GM12878 (cell line): ENCODE results near the gene PLEKHN1. TPM values are rescaled to one million over a fixed set of nuclear protein-coding genes. Genes with fewer than 3 reads are reported as not detected.

Source experiments
- ATAC-seq: fragments of 200-7000 bp; cut with Tn5 transposase; 3 replicates; pipeline ENCODE4 v1.9.1; 2020; ENCODE audit warnings: mild to moderate bottlenecking, moderate library complexity
- BruUV-seq: library from RNA; stranded (reverse); fragments of 400-500 nt; replicated peaks from 2 replicates; lab custom pipeline; 2021; lab: Mats Ljungman, UMichigan
- CTCF ChIA-PET: fragments of 300-600 bp; sonication (Branson Sonifier 250); formaldehyde crosslinking; extraction: SDS; loops from one replicate; lab custom pipeline; 2021; ENCODE audit warnings: inconsistent platforms; lab: Yijun Ruan, JAX
- POLR2A ChIA-PET: fragments of 350-600 bp; formaldehyde crosslinking; extraction: SDS; loops from one replicate; lab custom pipeline; 2021; ENCODE audit warnings: inconsistent platforms; lab: Charles Lee
- RAD21 ChIA-PET: fragments of 300-600 bp; sonication (Branson Sonifier 250); formaldehyde crosslinking; loops from one replicate; lab custom pipeline; 2023; ENCODE audit warnings: antibody characterized with exemption; ENCODE audit not compliant: unreplicated experiment; lab: Charles Lee
- SMC1A ChIA-PET: fragments of 300-600 bp; sonication (Branson Sonifier 250); formaldehyde crosslinking; loops from one replicate; lab custom pipeline; 2023; ENCODE audit not compliant: unreplicated experiment, uncharacterized antibody; lab: Charles Lee
- DNase-seq: peaks from one replicate; pipeline ENCODE4 v3.0.0-alpha.2; 2011; ENCODE audit warnings: low read depth, low spot score
- FAIRE-seq: peaks from 3 replicates; lab custom pipeline; 2011; peaks lifted over from hg19 to GRCh38; lab: Jason Lieb, UNC
- H2AFZ ChIP-seq: 2 replicates; pipeline ENCODE4 v1.6.0; 2011; ENCODE audit warnings: low read depth, low read length, control low read depth; ENCODE audit not compliant: control insufficient read depth
- H3K27ac ChIP-seq: 2 replicates; pipeline ENCODE4 v1.5.1; 2011; ENCODE audit warnings: control low read depth; ENCODE audit not compliant: control insufficient read depth, insufficient read depth
- H3K27me3 ChIP-seq, 2 experiments: replicated peaks in 1 of 2; 2 replicates each; pipeline versions ENCODE4 v1.6.0 to v1.6.1; 2011; ENCODE audit warnings: low read length in 1 of 2; ENCODE audit not compliant: control insufficient read depth in 2 of 2, insufficient read depth in 2 of 2
- H3K36me3 ChIP-seq, 2 experiments: 2 replicates each; pipeline ENCODE4 v1.5.1; 2011; ENCODE audit warnings: low read length in 1 of 2; ENCODE audit not compliant: control insufficient read depth in 2 of 2, insufficient read depth in 2 of 2
- H3K4me1 ChIP-seq: 2 replicates; pipeline ENCODE4 v1.6.1; 2011; ENCODE audit warnings: mild to moderate bottlenecking, low read length, moderate library complexity, mixed read lengths; ENCODE audit not compliant: control insufficient read depth, insufficient read depth
- H3K4me2 ChIP-seq: 2 replicates; pipeline ENCODE4 v1.6.0; 2011; ENCODE audit warnings: control low read depth; ENCODE audit not compliant: control insufficient read depth, insufficient read depth
- H3K4me3 ChIP-seq: fragments of 200-600 bp; sonication (generic); 2 replicates; pipeline ENCODE4 v1.5.1; 2016
- H3K79me2 ChIP-seq: 2 replicates; pipeline ENCODE4 v1.6.0; 2011; ENCODE audit warnings: low read length; ENCODE audit not compliant: control insufficient read depth, insufficient read depth
- H3K9ac ChIP-seq: 2 replicates; pipeline ENCODE4 v1.8.0; 2011; ENCODE audit warnings: low read length, control low read depth, mixed read lengths; ENCODE audit not compliant: control insufficient read depth, insufficient read depth
- H3K9me3 ChIP-seq: replicated peaks from 3 replicates; pipeline ENCODE4 v1.5.1; 2011; ENCODE audit warnings: mild to moderate bottlenecking, low read length; ENCODE audit not compliant: control insufficient read depth, insufficient read depth
- H4K20me1 ChIP-seq: 2 replicates; pipeline ENCODE4 v1.6.0; 2011; ENCODE audit not compliant: control insufficient read depth, insufficient read depth
- SMARCA5 ChIP-seq: fragments of 450-650 bp; IDR thresholded peaks from 2 replicates; pipeline ENCODE4 v1.6.1; 2017; ENCODE audit warnings: mild to moderate bottlenecking
- SP1 ChIP-seq: IDR thresholded peaks from one replicate; pipeline ENCODE4 v1.6.1; 2011; ENCODE audit warnings: low read depth, low read length
- TCF12 ChIP-seq: IDR thresholded peaks from 2 replicates; pipeline ENCODE4 v1.6.1; 2011; ENCODE audit warnings: low read depth, mild to moderate bottlenecking, low read length
- ZNF207 ChIP-seq: fragments of 450-650 bp; IDR thresholded peaks from 2 replicates; pipeline ENCODE4 v1.6.1; 2014; ENCODE audit warnings: antibody characterized with exemption, mild to moderate bottlenecking, borderline replicate concordance
- WGBS: methylation state at CpG from one replicate; pipeline ENCODE4 v1.1.6; 2016; ENCODE audit warnings: low lambda C conversion rate; ENCODE audit not compliant: insufficient replicate concordance, insufficient coverage; ENCODE audit errors: missing lambda C conversion rate; 5-methylcytosine and 5-hydroxymethylcytosine counted together
- in situ Hi-C: fragments of 300-500 bp; cut with MboI; formaldehyde crosslinking; loops from 9 replicates; pipeline ENCODE4 v1.14.3; 2018; ENCODE audit warnings: mixed read lengths
- intact Hi-C: fragments of 100-400 bp; cut with micrococcal nuclease; formaldehyde crosslinking; loops from one replicate; pipeline ENCODE4 v1.14.2; 2022; ENCODE audit not compliant: unreplicated experiment
- polyA plus RNA-seq, 11 experiments: library from polyadenylated mRNA; depleted of rRNA in 4 of 11; unstranded in 6 of 11; stranded (reverse) in 5 of 11; fragments of >200 nt; fragmentation: Nextera tagmentation in 4 of 11; fragmentation: Illumina TruSeq in 1 of 11; extraction: Ambion mirVana in 4 of 11; extraction: Trizol in 1 of 11; gene quantifications; 1 replicate in 1 of 11; 2 replicates in 10 of 11; pipeline versions ENCODE4 v1.2.1 to v1.2.3, GENCODE V29; 2011 to 2016; ENCODE audit warnings: inconsistent platforms in 2 of 11, missing spikeins in 2 of 11, low read depth in 1 of 11
- total RNA-seq, 4 experiments: library from RNA; depleted of rRNA in 3 of 4; stranded (reverse); fragments of >200 nt in 3 of 4; fragmentation: Illumina TruSeq in 1 of 4; extraction: Trizol in 1 of 4; gene quantifications; 2 replicates each; pipeline versions ENCODE4 v1.2.1 to v1.2.3, GENCODE V29; 2013 to 2021
- TF ChIP-seq, protein P1 (sequence below): fragments of 450-650 bp; formaldehyde crosslinking; IDR thresholded peaks from 2 replicates; pipeline ENCODE4 v1.5.0; 2022; ENCODE audit warnings: mild to moderate bottlenecking, missing genetic modification characterization
- TF ChIP-seq, protein P2 (sequence below): fragments of 450-650 bp; IDR thresholded peaks from 2 replicates; pipeline ENCODE4 v1.6.1; 2018; ENCODE audit warnings: mild to moderate bottlenecking, low read depth, moderate library complexity; ENCODE audit not compliant: partially characterized antibody

PLEKHN1 gene
- total and polyA plus RNA-seq, 10 of the 15 experiments (the other 5 are each of a cell fraction or from before 2014, with no cell fraction given): 0.04 to 0.26 (median 0.18) TPM; not detected in 6

DNA sequence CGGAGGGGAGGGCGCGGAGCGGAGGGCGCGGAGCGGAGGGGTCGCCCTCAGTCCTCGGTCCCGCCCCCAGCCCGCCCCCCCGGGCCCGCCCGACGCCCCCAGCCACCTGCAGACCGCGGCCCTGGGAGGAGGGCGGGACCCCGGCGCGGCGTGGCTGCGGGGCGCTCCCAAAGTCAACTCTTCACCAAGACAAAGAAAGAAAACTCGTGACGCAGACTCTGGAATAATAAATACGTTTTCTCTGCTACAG is 32.4 kb downstream of the PLEKHN1 start:
- in situ Hi-C loops: no loop called here
- ChIA-PET CTCF (interaction anchor here (1.1 kb wide), 1 partner anchor 14 kb away, joined by 3 read pairs; no protein-coding TSS in a partner anchor), RAD21 (no interaction called here), SMC1A (no interaction called here)
- no peaks in the 10 kb centered on the region for H4K20me1 ChIP-seq
- 0% methylated on average over 5 of the region's 27 CpGs for WGBS
- no peaks in the 10 kb centered on the region for H3K9me3 ChIP-seq
- H3K4me3 ChIP-seq: no peak overlapping the region
- no peak overlapping the region for H3K27ac ChIP-seq
- peaks cover 15% of the 10 kb centered on the region for H3K4me1 ChIP-seq
- H3K9ac ChIP-seq: no peak overlapping the region; the same call in 1 of the 2 replicates
- BruUV-seq: no TSS peak
- H3K27me3 ChIP-seq: peaks cover 0 to 17% of the 10 kb centered on the region in 2 experiments; a peak in 2 of 4 replicates
- intact Hi-C loops: no loop called here
- H3K36me3 ChIP-seq: no peaks in the 10 kb centered on the region
- no peak for DNase-seq
- no peak for ATAC-seq
- TF ChIP-seq, protein P1, sequence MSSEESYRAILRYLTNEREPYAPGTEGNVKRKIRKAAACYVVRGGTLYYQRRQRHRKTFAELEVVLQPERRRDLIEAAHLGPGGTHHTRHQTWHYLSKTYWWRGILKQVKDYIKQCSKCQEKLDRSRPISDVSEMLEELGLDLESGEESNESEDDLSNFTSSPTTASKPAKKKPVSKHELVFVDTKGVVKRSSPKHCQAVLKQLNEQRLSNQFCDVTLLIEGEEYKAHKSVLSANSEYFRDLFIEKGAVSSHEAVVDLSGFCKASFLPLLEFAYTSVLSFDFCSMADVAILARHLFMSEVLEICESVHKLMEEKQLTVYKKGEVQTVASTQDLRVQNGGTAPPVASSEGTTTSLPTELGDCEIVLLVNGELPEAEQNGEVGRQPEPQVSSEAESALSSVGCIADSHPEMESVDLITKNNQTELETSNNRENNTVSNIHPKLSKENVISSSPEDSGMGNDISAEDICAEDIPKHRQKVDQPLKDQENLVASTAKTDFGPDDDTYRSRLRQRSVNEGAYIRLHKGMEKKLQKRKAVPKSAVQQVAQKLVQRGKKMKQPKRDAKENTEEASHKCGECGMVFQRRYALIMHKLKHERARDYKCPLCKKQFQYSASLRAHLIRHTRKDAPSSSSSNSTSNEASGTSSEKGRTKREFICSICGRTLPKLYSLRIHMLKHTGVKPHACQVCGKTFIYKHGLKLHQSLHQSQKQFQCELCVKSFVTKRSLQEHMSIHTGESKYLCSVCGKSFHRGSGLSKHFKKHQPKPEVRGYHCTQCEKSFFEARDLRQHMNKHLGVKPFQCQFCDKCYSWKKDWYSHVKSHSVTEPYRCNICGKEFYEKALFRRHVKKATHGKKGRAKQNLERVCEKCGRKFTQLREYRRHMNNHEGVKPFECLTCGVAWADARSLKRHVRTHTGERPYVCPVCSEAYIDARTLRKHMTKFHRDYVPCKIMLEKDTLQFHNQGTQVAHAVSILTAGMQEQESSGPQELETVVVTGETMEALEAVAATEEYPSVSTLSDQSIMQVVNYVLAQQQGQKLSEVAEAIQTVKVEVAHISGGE (CRISPR knock-in tag): no peak
- TF ChIP-seq SMARCA5 (no peak), SP1 (no peak), ZNF207 (no peak), TCF12 (no peak)
- TF ChIP-seq, protein P2, sequence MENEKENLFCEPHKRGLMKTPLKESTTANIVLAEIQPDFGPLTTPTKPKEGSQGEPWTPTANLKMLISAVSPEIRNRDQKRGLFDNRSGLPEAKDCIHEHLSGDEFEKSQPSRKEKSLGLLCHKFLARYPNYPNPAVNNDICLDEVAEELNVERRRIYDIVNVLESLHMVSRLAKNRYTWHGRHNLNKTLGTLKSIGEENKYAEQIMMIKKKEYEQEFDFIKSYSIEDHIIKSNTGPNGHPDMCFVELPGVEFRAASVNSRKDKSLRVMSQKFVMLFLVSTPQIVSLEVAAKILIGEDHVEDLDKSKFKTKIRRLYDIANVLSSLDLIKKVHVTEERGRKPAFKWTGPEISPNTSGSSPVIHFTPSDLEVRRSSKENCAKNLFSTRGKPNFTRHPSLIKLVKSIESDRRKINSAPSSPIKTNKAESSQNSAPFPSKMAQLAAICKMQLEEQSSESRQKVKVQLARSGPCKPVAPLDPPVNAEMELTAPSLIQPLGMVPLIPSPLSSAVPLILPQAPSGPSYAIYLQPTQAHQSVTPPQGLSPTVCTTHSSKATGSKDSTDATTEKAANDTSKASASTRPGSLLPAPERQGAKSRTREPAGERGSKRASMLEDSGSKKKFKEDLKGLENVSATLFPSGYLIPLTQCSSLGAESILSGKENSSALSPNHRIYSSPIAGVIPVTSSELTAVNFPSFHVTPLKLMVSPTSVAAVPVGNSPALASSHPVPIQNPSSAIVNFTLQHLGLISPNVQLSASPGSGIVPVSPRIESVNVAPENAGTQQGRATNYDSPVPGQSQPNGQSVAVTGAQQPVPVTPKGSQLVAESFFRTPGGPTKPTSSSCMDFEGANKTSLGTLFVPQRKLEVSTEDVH: no peak
- TF ChIP-seq, all 136 proteins: peak for 0
- no peaks in the 10 kb centered on the region for H3K79me2 ChIP-seq
- no peak overlapping the region for H2AFZ ChIP-seq
- peak overlapping the region; percentile 42 for H3K4me2 ChIP-seq
- POLR2A ChIA-PET: no interaction called here
- FAIRE-seq: no peak
